ENCODE data around the gene INPP5D. TPM values are rescaled to one million over a fixed set of nuclear protein-coding genes. Genes with fewer than 3 reads are reported as not detected.
"Not testable (repeated sequence)": the region's sequence is repeated elsewhere in the genome, so short reads cannot be mapped to it uniquely, and the experiment has no call there.

The INPP5D gene
- polyA plus RNA-seq, 1 of the 3 experiments (the other 2 are of a cell fraction), result 1.3 TPM

DNA sequence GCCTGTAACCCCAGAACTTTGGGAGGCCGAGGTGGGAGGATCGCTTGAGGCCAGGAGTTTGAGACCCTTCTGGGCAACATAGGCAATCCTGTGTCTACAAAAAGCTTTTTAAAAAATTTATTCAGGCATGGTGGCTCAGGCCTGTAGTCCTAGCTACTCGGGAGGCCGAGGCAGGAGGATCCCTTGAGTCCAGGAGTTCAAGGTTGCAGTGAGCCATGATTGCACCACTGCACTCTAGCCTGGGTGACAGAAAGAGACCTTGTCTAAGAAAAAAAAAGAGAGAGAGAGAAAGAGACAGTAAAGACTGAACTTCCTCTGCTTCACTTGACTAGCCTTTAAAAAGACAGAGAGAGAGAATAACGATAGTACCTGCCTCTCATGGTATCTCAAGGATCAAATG is 62.4 kb downstream of the INPP5D start:
- no peaks in the 10 kb centered on the region for H4K20me1 ChIP-seq (ENCODE audit: insufficient read depth)
- CTCF ChIA-PET, result no interaction called here
- H3F3A ChIP-seq (replicated peaks; ENCODE audit: insufficient read depth), result no peaks in the 10 kb centered on the region
- no peaks in the 10 kb centered on the region for H3K36me3 ChIP-seq (replicated peaks in 1 of 2; ENCODE audit: control insufficient read depth in 1 of 2, insufficient read depth in 2 of 2, low read length in 1 of 2)
- H3K4me2 ChIP-seq, result no peak overlapping the region
- H3K4me1 ChIP-seq (ENCODE audit: control insufficient read depth in 1 of 2, insufficient read depth in 2 of 2, low read depth in 1 of 2, low read length in 1 of 2), result no peaks in the 10 kb centered on the region
- H3K9me3 ChIP-seq, result no peaks in the 10 kb centered on the region
- H3K9ac ChIP-seq, result no peak overlapping the region
- H2AFZ ChIP-seq (ENCODE audit: low read depth), result no peak overlapping the region
- POLR2A ChIA-PET, result no interaction called here
- H3K27me3 ChIP-seq (ENCODE audit: insufficient read depth), result no peaks in the 10 kb centered on the region
- 87% methylated on average over 5 of the region's 5 CpGs for WGBS (ENCODE audit: low lambda C conversion rate)
- H3K27ac ChIP-seq (ENCODE audit: low read depth in 2 of 2, low read length in 1 of 2), result no peak overlapping the region
- no peak for DNase-seq
- TF ChIP-seq SMC3 (IDR thresholded peaks at IDR 0.05; ENCODE audit: low read depth, low read length) (no peak), RFX5 (IDR thresholded peaks at IDR 0.05; ENCODE audit: low read length) (no peak), TEAD4 (IDR thresholded peaks at IDR 0.05; ENCODE audit: borderline replicate concordance, insufficient read depth) (no peak), MEF2A (IDR thresholded peaks at IDR 0.05; ENCODE audit: borderline replicate concordance, low read depth) (no peak), SIN3A (IDR thresholded peaks at IDR 0.05; ENCODE audit: borderline replicate concordance, low read depth, low read length) (no peak)
- TF ChIP-seq, protein P1, sequence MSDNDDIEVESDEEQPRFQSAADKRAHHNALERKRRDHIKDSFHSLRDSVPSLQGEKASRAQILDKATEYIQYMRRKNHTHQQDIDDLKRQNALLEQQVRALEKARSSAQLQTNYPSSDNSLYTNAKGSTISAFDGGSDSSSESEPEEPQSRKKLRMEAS (IDR thresholded peaks at IDR 0.05; ENCODE audit: low read depth), result no peak
- TF ChIP-seq, protein P2, sequence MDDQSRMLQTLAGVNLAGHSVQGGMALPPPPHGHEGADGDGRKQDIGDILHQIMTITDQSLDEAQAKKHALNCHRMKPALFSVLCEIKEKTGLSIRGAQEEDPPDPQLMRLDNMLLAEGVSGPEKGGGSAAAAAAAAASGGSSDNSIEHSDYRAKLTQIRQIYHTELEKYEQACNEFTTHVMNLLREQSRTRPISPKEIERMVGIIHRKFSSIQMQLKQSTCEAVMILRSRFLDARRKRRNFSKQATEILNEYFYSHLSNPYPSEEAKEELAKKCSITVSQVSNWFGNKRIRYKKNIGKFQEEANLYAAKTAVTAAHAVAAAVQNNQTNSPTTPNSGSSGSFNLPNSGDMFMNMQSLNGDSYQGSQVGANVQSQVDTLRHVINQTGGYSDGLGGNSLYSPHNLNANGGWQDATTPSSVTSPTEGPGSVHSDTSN (IDR thresholded peaks at IDR 0.05), result no peak
- H3K4me3 ChIP-seq (ENCODE audit: low read depth in 2 of 2, low read length in 1 of 2), result no peak overlapping the region
- no peaks in the 10 kb centered on the region for H3K9me2 ChIP-seq
- no peaks in the 10 kb centered on the region for H3K79me2 ChIP-seq (ENCODE audit: insufficient read depth)

DNA sequence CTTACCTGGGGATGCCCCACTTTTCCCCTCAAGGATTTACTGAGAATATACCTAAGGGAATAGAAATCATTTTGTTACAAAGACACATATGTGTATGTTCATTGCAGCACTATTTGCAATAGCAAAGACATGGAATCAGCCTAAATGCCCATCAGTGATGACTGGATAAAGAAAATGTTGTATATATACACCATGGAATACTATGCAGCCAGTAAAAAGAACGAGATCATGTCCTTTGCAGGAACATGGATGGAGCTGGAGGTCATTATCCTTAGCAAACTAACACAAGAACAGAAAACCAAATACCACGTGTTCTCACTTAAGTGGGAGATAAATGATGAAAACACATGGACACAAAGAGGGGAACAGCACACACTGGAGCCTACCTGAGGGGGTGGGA is 63.4 kb downstream of the INPP5D start:
- H3K36me3 ChIP-seq (replicated peaks in 1 of 2; ENCODE audit: control insufficient read depth in 1 of 2, insufficient read depth in 2 of 2, low read length in 1 of 2); H2AFZ ChIP-seq (ENCODE audit: low read depth); H3K9me3 ChIP-seq; CTCF ChIA-PET; H3K9ac ChIP-seq; H3F3A ChIP-seq (replicated peaks; ENCODE audit: insufficient read depth); H3K9me2 ChIP-seq; H3K4me2 ChIP-seq; H3K27ac ChIP-seq (ENCODE audit: low read depth in 2 of 2, low read length in 1 of 2); H3K4me3 ChIP-seq (ENCODE audit: low read depth in 2 of 2, low read length in 1 of 2); H3K27me3 ChIP-seq (ENCODE audit: insufficient read depth); DNase-seq; POLR2A ChIA-PET; H3K4me1 ChIP-seq (ENCODE audit: control insufficient read depth in 1 of 2, insufficient read depth in 2 of 2, low read depth in 1 of 2, low read length in 1 of 2); H3K79me2 ChIP-seq (ENCODE audit: insufficient read depth); H4K20me1 ChIP-seq (ENCODE audit: insufficient read depth): not testable (repeated sequence)
- WGBS (ENCODE audit: low lambda C conversion rate), result 13% methylated on average over 2 of the region's 2 CpGs

DNA sequence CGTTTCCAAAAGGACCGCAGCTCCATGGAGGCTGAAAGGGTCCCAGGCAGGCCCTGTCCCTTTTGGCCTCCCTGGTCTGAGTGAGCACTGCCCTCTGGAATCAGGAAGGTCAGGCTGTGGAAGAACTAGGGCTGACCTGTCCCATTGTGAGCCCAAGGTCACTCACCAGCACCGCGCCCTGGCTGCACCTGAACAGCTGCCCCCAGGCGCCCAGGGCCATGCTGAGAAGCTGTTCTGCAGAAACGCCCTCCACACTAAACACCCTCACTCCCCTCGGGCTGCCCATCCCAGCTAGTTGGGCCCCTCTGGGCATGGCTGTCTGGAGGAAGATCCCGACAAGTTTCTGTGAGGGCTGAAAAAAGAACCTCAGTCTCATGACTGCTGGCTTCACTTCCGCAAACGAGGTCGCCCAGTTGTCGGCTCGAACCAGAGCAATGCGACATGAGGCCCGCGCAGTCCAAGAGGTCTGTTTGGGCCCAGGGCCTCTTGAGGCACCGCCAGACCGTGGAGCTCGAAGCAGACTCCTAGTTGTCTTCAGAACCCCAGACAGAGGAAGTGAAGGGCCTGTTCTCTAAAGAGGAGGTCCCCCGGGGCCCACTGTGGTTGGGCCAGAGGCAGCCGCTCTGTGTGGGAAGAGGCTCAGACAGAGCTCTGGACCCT is 64.4 kb downstream of the INPP5D start:
- no peaks in the 10 kb centered on the region for H3K36me3 ChIP-seq (replicated peaks in 1 of 2; ENCODE audit: control insufficient read depth in 1 of 2, insufficient read depth in 2 of 2, low read length in 1 of 2)
- ChIA-PET POLR2A (no interaction called here), CTCF (interaction anchor here (1.3 kb wide), 1 partner anchor 11 kb away, joined by 3 read pairs; no protein-coding TSS in a partner anchor)
- H3K4me1 ChIP-seq (ENCODE audit: control insufficient read depth in 1 of 2, insufficient read depth in 2 of 2, low read depth in 1 of 2, low read length in 1 of 2), result no peaks in the 10 kb centered on the region; a peak in 1 of 4 replicates
- H3K9me3 ChIP-seq, result no peaks in the 10 kb centered on the region
- H3K27ac ChIP-seq (ENCODE audit: low read depth in 2 of 2, low read length in 1 of 2), result no peak overlapping the region
- DNase-seq, result no peak
- no peaks in the 10 kb centered on the region for H3K9me2 ChIP-seq
- H3K9ac ChIP-seq, result no peak overlapping the region
- H3K4me3 ChIP-seq (ENCODE audit: low read depth in 2 of 2, low read length in 1 of 2), result no peak overlapping the region
- H4K20me1 ChIP-seq (ENCODE audit: insufficient read depth), result no peaks in the 10 kb centered on the region
- TF ChIP-seq YY1 (IDR thresholded peaks at IDR 0.05; ENCODE audit: low read depth), result no peak
- TF ChIP-seq SIN3A (IDR thresholded peaks at IDR 0.05; ENCODE audit: borderline replicate concordance, low read depth, low read length), result no peak
- TF ChIP-seq RFX5 (IDR thresholded peaks at IDR 0.05; ENCODE audit: low read length), result no peak
- TF ChIP-seq CHD2 (IDR thresholded peaks at IDR 0.05; ENCODE audit: low read length, partially characterized antibody), result no peak
- no peak for TF ChIP-seq POLR2AphosphoS5 (IDR thresholded peaks at IDR 0.05; ENCODE audit: low read depth, low read length)
- no peak for TF ChIP-seq GATA2 (CRISPR knock-in tag; IDR thresholded peaks at IDR 0.05)
- no peak for TF ChIP-seq EP300 (IDR thresholded peaks at IDR 0.05; ENCODE audit: borderline replicate concordance in 1 of 2, low read depth in 1 of 2, low read length in 1 of 2)
- no peak for TF ChIP-seq GABPA (IDR thresholded peaks at IDR 0.05; ENCODE audit: low read depth)
- H2AFZ ChIP-seq (ENCODE audit: low read depth), result no peak overlapping the region
- 75% methylated on average over 12 of the region's 21 CpGs for WGBS (ENCODE audit: low lambda C conversion rate)
- H3K27me3 ChIP-seq (ENCODE audit: insufficient read depth), result no peaks in the 10 kb centered on the region; the same call in 1 of the 2 replicates
- H3K79me2 ChIP-seq (ENCODE audit: insufficient read depth), result no peaks in the 10 kb centered on the region
- no peaks in the 10 kb centered on the region for H3F3A ChIP-seq (replicated peaks; ENCODE audit: insufficient read depth)
- no peak overlapping the region for H3K4me2 ChIP-seq
